T-cell (primary cell): Measurements from ENCODE around the gene ERMARD. TPM values are rescaled to one million over a fixed set of nuclear protein-coding genes. Genes with fewer than 3 reads are reported as not detected.
A peak's percentile ranks its signal among the peaks of the same experiment; 100 is the strongest.

ENCODE experiments used
- ATAC-seq, 4 experiments: fragments of 200-7000 bp in 3 of 4; fragments of 150-1000 bp in 1 of 4; cut with Tn5 transposase; replicated peaks in 1 of 4; 1 replicate in 3 of 4; 2 replicates in 1 of 4; pipeline ENCODE4 v1.10.0; 2021; ENCODE audit warnings: moderate library complexity in 3 of 4, mild to moderate bottlenecking in 2 of 4, moderate number of reproducible peaks in 1 of 4
- CTCF ChIA-PET, 2 donors: fragments of 300-600 bp; sonication (Branson Sonifier 250); formaldehyde crosslinking; loops; one replicate each; lab custom pipeline; 2022; ENCODE audit warnings: antibody characterized with exemption in 2 of 2; lab: Charles Lee
- POLR2A ChIA-PET, 2 donors: fragments of 300-600 bp; sonication (Branson Sonifier 250); formaldehyde crosslinking; loops; one replicate each; lab custom pipeline; 2022; ENCODE audit warnings: antibody characterized with exemption in 2 of 2; lab: Charles Lee
- DNase-seq, 35 experiments: peaks; one replicate each; pipeline versions ENCODE4 v3.0.0 to v3.0.0-alpha.2; 2013 to 2023
- H3K27ac ChIP-seq: one replicate; pipeline ENCODE4 v1.5.1; 2013; ENCODE audit warnings: low read length
- H3K27me3 ChIP-seq, 2 experiments: replicated peaks in 1 of 2; 1 replicate in 1 of 2; 2 replicates in 1 of 2; pipeline versions ENCODE4 v1.6.1 to v1.7.0; 2013; ENCODE audit warnings: low read length in 1 of 2, mixed read lengths in 1 of 2; ENCODE audit not compliant: control insufficient read depth in 2 of 2, insufficient read depth in 2 of 2; ENCODE audit errors: extremely low read depth in 1 of 2
- H3K36me3 ChIP-seq, 2 donors: 1 replicate in 1 of 2; 2 replicates in 1 of 2; pipeline versions ENCODE4 v1.6.1 to v1.7.0; 2013; ENCODE audit warnings: low read length in 1 of 2; ENCODE audit not compliant: control insufficient read depth in 2 of 2, insufficient read depth in 1 of 2; ENCODE audit errors: extremely low read depth in 1 of 2
- H3K4me1 ChIP-seq, 2 experiments: 1 replicate in 1 of 2; 2 replicates in 1 of 2; pipeline versions ENCODE4 v1.6.1 to v1.7.0; 2013; ENCODE audit warnings: low read length in 2 of 2, mixed read lengths in 1 of 2; ENCODE audit not compliant: insufficient read depth in 2 of 2, control insufficient read depth in 1 of 2; ENCODE audit errors: extremely low read depth in 1 of 2
- H3K4me3 ChIP-seq, 2 donors: 1 replicate in 1 of 2; 2 replicates in 1 of 2; pipeline versions ENCODE4 v1.5.1 to v1.7.0; 2013; ENCODE audit warnings: mild to moderate bottlenecking in 2 of 2, low read length in 1 of 2, moderate library complexity in 1 of 2; ENCODE audit not compliant: control insufficient read depth in 1 of 2; ENCODE audit errors: extremely low read depth in 1 of 2
- H3K9me3 ChIP-seq: 2 replicates; pipeline ENCODE4 v1.7.0; 2013
- H3K27ac Mint-ChIP-seq, 2 donors: one replicate each; pipeline ENCODE4 v1.8.0; 2020 to 2021; ENCODE audit warnings: mild to moderate bottlenecking in 2 of 2, mixed read lengths in 2 of 2
- H3K27me3 Mint-ChIP-seq, 2 donors: one replicate each; pipeline ENCODE4 v1.8.0; 2021 to 2022; ENCODE audit warnings: mixed read lengths in 2 of 2
- H3K36me3 Mint-ChIP-seq: one replicate; pipeline ENCODE4 v1.8.0; 2021; ENCODE audit warnings: mixed read lengths
- H3K4me1 Mint-ChIP-seq, 3 donors: one replicate each; pipeline ENCODE4 v1.8.0; 2020 to 2022; ENCODE audit warnings: mixed read lengths in 3 of 3, mild to moderate bottlenecking in 1 of 3
- H3K4me3 Mint-ChIP-seq, 3 donors: one replicate each; pipeline ENCODE4 v1.8.0; 2020 to 2022; ENCODE audit warnings: mild to moderate bottlenecking in 3 of 3, mixed read lengths in 3 of 3, moderate library complexity in 3 of 3
- H3K9me3 Mint-ChIP-seq, 3 donors: one replicate each; pipeline ENCODE4 v1.8.0; 2020 to 2022; ENCODE audit warnings: mixed read lengths in 3 of 3
- WGBS: methylation state at CpG from one replicate; pipeline ENCODE4 v1.1.5; 2013; ENCODE audit warnings: missing lambda C conversion rate; ENCODE audit not compliant: insufficient coverage; 5-methylcytosine and 5-hydroxymethylcytosine counted together
- total RNA-seq, 35 experiments: library from RNA in 6 of 35; stranded (reverse) in 6 of 35; fragments of 120-200 nt in 1 of 35; gene quantifications; one replicate each; pipeline versions ENCODE4 v1.2.1 to v1.2.4 and lab custom pipeline; 2013 to 2026

The ERMARD gene
- total RNA-seq, 5 donors from 2014 or later (not counting 1 experiment from before 2014, with no cell fraction given): 24.7 to 35.7 (median 29.9) TPM

DNA sequence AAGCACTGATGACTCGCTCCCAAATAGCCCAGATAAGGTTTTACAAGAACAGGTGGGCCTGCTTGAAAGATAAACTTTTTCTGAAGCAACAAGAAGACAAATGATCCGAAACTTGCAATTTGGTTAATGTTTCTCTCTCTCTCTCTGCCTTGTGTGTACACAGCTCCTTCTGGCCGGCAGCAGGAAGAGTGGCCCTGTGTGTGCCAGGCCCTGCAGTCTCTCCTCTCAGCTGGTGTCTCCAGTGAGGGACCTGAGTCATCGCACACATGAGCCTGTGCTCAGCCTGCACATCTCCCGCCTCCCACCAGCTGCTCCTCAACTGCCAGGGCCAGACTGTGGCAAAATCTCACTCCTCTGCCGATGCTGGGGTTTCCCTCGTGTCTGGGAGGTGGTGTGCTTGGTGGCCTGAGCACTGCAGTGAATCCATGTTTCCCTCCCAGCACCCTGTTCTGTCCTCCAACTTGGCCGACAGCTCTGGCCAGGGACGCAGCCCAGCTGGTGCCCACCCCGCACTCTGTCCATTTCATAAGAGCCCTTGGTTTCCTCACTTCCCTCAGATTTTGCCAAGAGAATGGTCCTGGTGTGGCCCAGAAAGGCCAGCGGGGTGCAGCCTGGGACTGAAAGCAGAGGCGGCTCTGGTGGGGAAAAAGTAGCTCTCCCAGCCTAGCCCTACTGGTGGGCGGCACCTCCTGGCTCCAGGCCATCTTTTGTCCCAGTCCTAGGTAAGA lies 49.4 kb downstream of the ERMARD start:
- ChIA-PET CTCF (no interaction called here), POLR2A (interaction anchor here in 1 of 2 donors (0.7 kb wide), 1 partner anchor 172 kb away, joined by 3 read pairs; no protein-coding TSS in a partner anchor)
- DNase-seq: no peak
- no peak overlapping the region for H3K4me3 ChIP-seq
- H3K9me3 ChIP-seq: no peaks in the 10 kb centered on the region
- peaks cover 31 to 33% (median 33%) of the 10 kb centered on the region in 3 donors for H3K4me1 Mint-ChIP-seq
- no peak overlapping the region for H3K4me3 Mint-ChIP-seq
- H3K27ac Mint-ChIP-seq: no peak overlapping the region
- ATAC-seq: no peak
- no peaks in the 10 kb centered on the region for H3K36me3 Mint-ChIP-seq
- peaks cover 35 to 54% of the 10 kb centered on the region in 2 donors for H3K27me3 Mint-ChIP-seq
- no peaks in the 10 kb centered on the region for H3K9me3 Mint-ChIP-seq
- no peaks in the 10 kb centered on the region for H3K36me3 ChIP-seq
- H3K27me3 ChIP-seq: peaks cover 0 to 34% of the 10 kb centered on the region in 2 experiments
- H3K4me1 ChIP-seq: peaks cover 13 to 32% of the 10 kb centered on the region in 2 experiments
- H3K27ac ChIP-seq: no peak overlapping the region
- 82% methylated on average over 12 of the region's 13 CpGs for WGBS

GRCh38 chr6:169801396-169802160 lies 50.2 kb downstream of the ERMARD start:
- ChIA-PET CTCF (no interaction called here), POLR2A (interaction anchor here in 1 of 2 donors (0.7 kb wide), 1 partner anchor 173 kb away, joined by 3 read pairs; no protein-coding TSS in a partner anchor)
- WGBS: 91% methylated on average over 26 of the region's 31 CpGs
- H3K36me3 Mint-ChIP-seq: no peaks in the 10 kb centered on the region
- H3K4me3 Mint-ChIP-seq: no peak overlapping the region
- no peak for ATAC-seq
- Histone ChIP-seq H3K36me3 (no peaks in the 10 kb centered on the region), H3K4me1 (peaks cover 13 to 38% of the 10 kb centered on the region in 2 experiments), H3K4me3 (no peak overlapping the region), H3K27ac (no peak overlapping the region), H3K27me3 (peaks cover 0 to 34% of the 10 kb centered on the region in 2 experiments), H3K9me3 (no peaks in the 10 kb centered on the region)
- no peak for DNase-seq
- no peak overlapping the region for H3K27ac Mint-ChIP-seq
- peaks cover 39 to 52% of the 10 kb centered on the region in 2 donors for H3K27me3 Mint-ChIP-seq
- H3K9me3 Mint-ChIP-seq: peaks cover 0 to 1% (median 0%) of the 10 kb centered on the region in 3 donors
- H3K4me1 Mint-ChIP-seq: peaks cover 37 to 40% (median 40%) of the 10 kb centered on the region in 3 donors

GRCh38 chr6:169802790-169803189 lies 51.4 kb downstream of the ERMARD start:
- no peak for ATAC-seq

DNA sequence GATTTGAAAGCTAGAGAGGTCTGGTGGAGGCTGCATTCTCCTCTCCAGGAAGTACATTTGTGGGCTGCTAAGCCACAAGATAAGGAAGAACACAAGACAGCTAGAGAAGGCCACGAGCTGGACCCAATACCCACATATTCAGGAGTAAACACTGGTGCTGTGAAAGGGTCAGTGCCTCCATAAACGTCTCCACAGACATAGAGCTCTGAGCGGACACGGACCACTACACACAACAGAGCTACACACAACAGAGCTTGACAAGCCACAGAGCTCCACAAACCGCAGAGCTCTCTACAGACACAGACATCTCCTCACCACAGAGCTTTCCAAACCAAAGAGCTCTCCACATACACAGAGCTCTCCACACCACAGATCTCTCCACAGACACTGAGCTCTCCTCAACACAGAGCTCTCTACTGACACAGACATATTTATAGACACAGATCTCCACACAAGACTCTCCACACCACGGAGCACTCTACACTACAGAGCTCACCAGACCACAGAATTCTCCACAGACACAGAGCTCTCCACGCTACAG lies 51.9 kb downstream of the ERMARD start:
- DNase-seq (peak in 1 of 35 experiments; percentile 32), ATAC-seq (peak; percentile 40 to 52 (median 46))
- WGBS: 0% methylated on average over 7 of the region's 7 CpGs
- Histone ChIP-seq H3K27ac (no peak overlapping the region), H3K4me3 (no peak overlapping the region), H3K4me1 (peaks cover 15 to 53% of the 10 kb centered on the region in 2 experiments), H3K27me3 (peaks cover 0 to 34% of the 10 kb centered on the region in 2 experiments), H3K36me3 (no peaks in the 10 kb centered on the region), H3K9me3 (no peaks in the 10 kb centered on the region)
- Mint-ChIP-seq H3K9me3 (peaks cover 0 to 4% (median 0%) of the 10 kb centered on the region in 3 donors), H3K4me1 (peaks cover 50 to 54% (median 51%) of the 10 kb centered on the region in 3 donors), H3K36me3 (no peaks in the 10 kb centered on the region), H3K27ac (no peak overlapping the region), H3K4me3 (peak overlapping the region in 1 of 3 donors; percentile 42), H3K27me3 (peaks cover 35 to 44% of the 10 kb centered on the region in 2 donors)
- ChIA-PET POLR2A (interaction anchor here in 1 of 2 donors (1.4 kb wide), 1 partner anchor 13 kb away, joined by 3 read pairs; no protein-coding TSS in a partner anchor), CTCF (interaction anchor here (0.7 to 5.3 kb wide), 5 partner anchors 13 to 727 kb away, joined by 5 to 44 read pairs (median 6); no protein-coding TSS in a partner anchor)

More at GRCh38 chr6:169802790-169803189, 51.4 kb downstream of the ERMARD start:
- H3K4me3 ChIP-seq: no peak overlapping the region
- Mint-ChIP-seq H3K36me3 (no peaks in the 10 kb centered on the region), H3K27ac (peak overlapping the region in 1 of 2 donors; percentile 11), H3K27me3 (peaks cover 39 to 48% of the 10 kb centered on the region in 2 donors), H3K4me1 (peaks cover 48 to 52% (median 50%) of the 10 kb centered on the region in 3 donors), H3K9me3 (peaks cover 0 to 4% (median 0%) of the 10 kb centered on the region in 3 donors), H3K4me3 (peak overlapping the region in 1 of 3 donors; percentile 42)
- peaks cover 15 to 48% of the 10 kb centered on the region in 2 experiments for H3K4me1 ChIP-seq
- peaks cover 0 to 34% of the 10 kb centered on the region in 2 experiments for H3K27me3 ChIP-seq
- ChIA-PET CTCF (interaction anchor here (0.7 to 5.3 kb wide), 4 partner anchors 12 to 728 kb away, joined by 5 to 44 read pairs (median 6); no protein-coding TSS in a partner anchor), POLR2A (interaction anchor here (0.7 to 1.4 kb wide), 2 partner anchors 12 to 717 kb away, joined by 3 to 4 read pairs; no protein-coding TSS in a partner anchor)
- DNase-seq: no peak
- no peak overlapping the region for H3K27ac ChIP-seq
- H3K36me3 ChIP-seq: no peaks in the 10 kb centered on the region
- H3K9me3 ChIP-seq: no peaks in the 10 kb centered on the region
- WGBS: 88% methylated on average over 5 of the region's 9 CpGs

- DNase-seq (no peak), ATAC-seq (peak in 1 of 4 experiments; percentile 9)
- Mint-ChIP-seq H3K9me3 (peaks cover 0 to 4% (median 0%) of the 10 kb centered on the region in 3 donors), H3K4me1 (peaks cover 51 to 54% (median 52%) of the 10 kb centered on the region in 3 donors), H3K27ac (no peak overlapping the region), H3K36me3 (no peaks in the 10 kb centered on the region), H3K27me3 (peaks cover 30 to 40% of the 10 kb centered on the region in 2 donors), H3K4me3 (peak overlapping the region in 1 of 3 donors; percentile 42)
- CTCF ChIA-PET: interaction anchor here (1.5 to 5.3 kb wide), 4 partner anchors 13 to 726 kb away, joined by 5 to 44 read pairs (median 8); no protein-coding TSS in a partner anchor
- H3K4me1 ChIP-seq: peaks cover 15 to 59% of the 10 kb centered on the region in 2 experiments
- no peaks in the 10 kb centered on the region for H3K36me3 ChIP-seq
- H3K4me3 ChIP-seq: no peak overlapping the region
- H3K27ac ChIP-seq: no peak overlapping the region
- H3K9me3 ChIP-seq: no peaks in the 10 kb centered on the region
- peaks cover 0 to 38% of the 10 kb centered on the region in 2 experiments for H3K27me3 ChIP-seq
- POLR2A ChIA-PET: interaction anchor here in 1 of 2 donors (1.4 kb wide), 1 partner anchor 13 kb away, joined by 3 read pairs; no protein-coding TSS in a partner anchor
- 20% methylated on average over 3 of the region's 3 CpGs for WGBS
Observed at GRCh38 chr6:169803816-169804340, 52.5 kb downstream of the ERMARD start.
